ENCODE data around the gene PLK5.
"Not testable (repeated sequence)": the region's sequence is repeated elsewhere in the genome, so short reads cannot be mapped to it uniquely, and the experiment has no call there.

Gene PLK5

DNA sequence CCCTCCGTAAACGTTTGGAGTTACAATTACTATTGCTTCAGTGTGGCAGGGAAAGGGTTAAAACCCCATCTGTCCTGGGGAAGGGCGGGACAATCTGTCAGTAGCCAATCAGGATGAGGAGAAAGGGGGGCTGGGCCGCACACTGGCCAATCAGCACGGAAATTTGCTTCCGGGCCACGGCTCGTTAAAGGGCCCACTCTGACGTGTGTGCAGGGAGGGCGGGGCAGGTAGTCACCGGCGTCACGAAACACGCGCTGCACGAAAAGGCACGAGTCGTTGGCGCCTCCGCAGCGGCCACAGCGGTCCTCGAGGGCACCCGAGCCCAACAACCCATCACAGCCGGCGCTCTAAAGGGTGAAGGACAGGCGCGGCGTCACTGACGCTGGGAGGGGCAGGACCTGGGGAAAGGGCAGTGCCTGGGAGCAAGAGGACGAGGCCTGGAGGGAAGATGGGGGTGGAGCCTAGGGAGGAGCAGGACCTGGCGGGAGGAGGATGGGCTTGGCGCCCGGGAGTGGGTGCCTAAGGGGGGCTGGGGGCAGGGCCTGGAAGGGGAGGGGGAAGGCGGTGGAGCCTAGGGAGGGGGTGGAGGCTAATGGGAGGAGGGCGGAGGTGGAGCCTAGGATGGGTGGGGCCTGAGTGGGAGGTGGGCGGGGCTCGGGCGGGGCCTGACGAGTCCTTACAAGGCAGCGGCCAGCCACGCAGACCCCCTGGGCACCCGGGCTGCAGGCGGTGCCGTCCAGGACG is 15.9 kb upstream of the PLK5 start:
- peak; percentile 82 for DNase-seq (ENCODE audit: low read depth)

DNA sequence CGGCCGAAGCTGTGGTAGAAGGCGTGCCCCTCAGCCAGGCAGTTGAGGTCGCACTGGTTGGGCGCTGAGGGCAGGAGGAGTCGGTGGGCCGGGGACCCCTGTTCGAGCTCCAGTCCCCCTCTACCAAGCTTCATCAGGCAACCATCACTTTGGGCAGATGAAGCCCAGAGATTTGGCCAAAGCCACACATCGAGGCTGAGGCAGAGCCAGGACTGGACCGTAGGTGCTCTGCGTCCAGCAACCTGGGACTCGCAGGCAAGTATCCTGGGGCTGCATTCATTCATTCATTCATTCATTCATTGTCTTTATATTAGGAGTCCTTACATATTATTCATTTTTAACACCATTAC is 15.4 kb upstream of the PLK5 start:
- no peak for DNase-seq (ENCODE audit: low read depth)

DNA sequence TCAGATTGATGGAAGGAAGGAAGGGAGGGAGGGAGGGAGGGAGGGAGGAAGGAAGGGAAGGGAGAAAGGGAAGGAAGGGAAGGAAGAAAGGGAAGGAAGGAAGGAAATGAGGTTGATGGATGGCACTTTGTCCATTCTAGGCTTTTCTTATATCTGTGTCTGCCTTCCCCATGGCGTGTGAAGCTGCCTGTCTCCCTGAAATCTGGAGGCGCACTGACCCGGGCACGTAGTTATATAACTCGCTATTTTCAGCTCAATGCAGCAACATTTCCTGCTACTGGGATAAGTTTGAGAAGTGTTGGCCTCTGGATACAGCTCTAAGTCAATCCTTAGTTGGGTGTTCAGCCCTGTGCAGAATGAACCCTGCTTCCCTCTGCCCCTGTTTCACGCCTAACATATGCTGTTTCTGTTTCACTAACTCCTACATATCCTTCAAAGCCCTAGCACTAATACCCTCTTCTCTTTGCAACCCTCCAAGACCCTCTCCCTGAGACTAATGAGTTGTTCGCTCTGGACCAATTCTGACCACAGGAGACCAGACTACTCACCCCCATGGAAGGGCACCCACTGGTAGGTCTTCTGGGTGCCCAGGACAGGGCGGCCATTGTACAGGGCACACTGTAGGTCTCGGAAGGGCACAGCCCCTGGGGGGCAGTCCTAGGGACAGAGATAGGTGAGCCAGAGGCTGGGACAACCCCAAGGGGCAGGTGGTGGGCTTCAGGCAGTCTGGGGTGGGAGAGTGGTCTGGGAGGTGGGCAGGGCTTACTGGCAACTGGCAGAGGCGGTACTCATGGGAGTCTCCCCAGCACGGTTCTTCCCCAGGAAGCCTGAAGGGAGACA is 14.1 kb upstream of the PLK5 start:
- DNase-seq (ENCODE audit: low read depth): no peak

DNA sequence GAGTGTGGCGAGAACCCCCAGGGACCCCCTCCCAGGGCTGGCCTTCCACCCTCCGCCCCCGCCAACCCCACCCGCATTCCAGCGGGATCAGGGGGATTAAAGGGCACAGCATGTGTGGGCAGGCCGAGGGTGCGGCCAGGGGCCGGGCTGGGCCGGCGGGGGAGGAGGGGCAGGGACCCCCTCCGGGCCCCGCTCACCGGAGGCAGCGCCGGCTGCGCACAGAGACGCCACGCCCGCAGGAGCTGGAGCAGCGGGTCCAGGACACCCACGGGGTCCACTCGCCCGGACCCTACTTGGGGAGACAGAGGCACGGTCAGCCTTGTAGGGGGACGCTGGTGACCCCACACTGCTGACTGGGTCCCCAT is 13.5 kb upstream of the PLK5 start:
- no peak for DNase-seq (ENCODE audit: low read depth)

DNA sequence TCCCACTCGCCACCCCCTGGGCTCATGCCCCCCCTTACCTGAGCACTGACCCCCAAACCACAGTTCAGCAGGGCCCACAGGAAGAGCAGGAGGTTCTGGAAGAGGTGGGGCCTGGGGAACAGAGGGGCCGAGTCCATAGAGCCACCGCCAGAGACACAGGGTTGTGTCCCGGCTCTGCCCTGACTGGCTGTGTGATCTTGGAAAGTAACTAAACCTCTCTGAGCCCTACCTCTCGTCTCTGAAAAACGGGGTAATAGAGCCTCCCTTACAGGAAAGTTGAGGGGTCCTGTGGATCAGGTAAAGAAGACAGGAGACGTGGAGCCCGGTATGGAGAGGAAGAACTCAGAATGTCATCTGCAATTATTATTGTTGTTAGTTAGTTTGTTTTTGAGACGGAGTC is 13.1 kb upstream of the PLK5 start:
- no peak for DNase-seq (ENCODE audit: low read depth)

DNA sequence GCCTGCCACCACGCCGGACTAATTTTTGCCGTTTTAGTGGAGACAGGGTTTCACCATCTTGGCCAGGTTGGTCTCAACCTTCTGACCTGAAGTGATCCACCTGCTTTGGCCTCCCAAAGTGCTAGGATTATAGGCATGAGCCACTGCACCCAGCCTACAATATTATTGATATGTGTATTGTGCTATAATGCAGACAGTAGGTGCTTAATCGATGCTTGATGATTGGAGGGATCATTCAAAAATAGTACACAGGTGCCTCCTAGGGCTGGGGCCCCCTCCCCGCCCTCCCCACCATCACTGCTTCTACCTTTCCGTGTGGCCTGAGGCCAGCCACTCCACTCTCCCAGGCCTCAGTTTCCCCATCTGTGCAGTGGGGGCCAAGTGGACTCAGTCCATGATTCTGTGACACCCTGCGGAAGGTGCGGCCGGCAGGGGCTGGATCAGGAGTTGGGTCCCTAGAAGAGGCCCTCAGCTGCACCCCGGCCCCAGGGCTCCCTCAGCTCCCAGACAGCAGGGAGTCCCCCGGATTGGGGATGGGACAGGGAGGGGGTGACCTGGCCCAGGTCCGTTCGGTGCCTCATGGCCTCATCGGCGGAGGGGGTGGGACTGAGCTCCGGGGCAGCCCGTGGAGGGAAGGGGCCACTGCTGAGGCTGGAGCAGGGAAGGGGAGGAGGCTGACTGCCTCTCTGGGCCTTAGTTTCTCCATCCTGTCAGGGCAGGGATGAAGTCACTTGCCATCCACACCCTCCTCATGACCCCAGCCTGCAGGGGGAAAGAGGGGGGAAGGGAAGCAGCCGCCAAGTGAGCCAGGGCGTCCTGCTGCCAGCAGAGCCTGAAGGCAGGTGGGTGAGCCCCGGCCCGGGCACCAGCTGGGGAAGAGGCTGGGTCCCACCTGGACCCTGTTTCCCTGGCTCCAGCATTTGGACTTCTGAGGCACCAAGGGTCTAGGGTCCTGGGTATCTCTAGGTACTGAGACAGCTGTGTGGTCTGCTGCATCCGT is 12.3 kb upstream of the PLK5 start:
- no peak for DNase-seq (ENCODE audit: low read depth)

DNA sequence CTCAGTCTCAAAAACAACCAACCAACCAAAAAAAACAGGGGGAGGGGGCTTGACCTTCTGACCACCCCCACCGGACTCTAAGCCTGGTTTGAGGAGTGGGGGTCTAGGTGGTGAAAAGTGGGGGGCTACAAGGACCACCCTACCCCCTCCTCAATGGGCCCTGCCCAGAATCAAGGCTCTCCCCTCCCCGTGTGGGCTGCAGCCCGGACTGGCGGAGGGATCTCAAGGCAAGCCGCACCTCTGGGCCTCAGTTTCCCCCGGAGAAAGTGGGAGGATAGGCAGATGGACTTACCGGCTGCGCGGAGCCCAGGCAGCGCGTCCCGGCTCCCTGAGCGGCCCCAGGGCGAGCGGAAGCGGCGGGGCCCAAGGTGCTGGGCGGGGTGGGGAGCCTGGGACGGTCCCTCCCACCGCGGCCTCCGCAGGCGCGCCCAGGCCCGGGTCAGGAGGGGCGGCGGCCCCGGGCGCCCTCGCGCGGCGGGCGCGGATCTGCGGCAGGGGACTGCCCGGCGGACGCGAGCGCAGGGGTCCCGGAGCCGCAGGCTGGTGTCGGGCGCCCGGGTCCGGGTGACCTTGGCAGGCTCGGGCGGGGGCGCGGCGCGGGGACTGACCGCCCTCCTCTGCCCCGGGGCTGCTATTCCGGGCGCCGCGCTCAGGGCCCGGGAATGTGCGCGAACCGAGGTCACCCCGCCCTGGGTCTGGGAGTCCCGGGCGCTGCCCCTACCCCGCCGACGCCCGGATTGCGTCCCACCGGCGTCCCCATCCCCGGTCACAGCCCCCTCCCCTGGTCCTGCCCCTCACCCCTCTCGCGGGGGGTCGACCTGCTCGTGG is 11.0 kb upstream of the PLK5 start, which contains the start of gene ADAMTSL5:
TSS of gene ADAMTSL5 (minus strand) at position 349 of the 828 bp plus-strand sequence. CDS start 2,076 bp downstream, outside the sequence.
- peak; percentile 66 for DNase-seq (ENCODE audit: low read depth)

DNA sequence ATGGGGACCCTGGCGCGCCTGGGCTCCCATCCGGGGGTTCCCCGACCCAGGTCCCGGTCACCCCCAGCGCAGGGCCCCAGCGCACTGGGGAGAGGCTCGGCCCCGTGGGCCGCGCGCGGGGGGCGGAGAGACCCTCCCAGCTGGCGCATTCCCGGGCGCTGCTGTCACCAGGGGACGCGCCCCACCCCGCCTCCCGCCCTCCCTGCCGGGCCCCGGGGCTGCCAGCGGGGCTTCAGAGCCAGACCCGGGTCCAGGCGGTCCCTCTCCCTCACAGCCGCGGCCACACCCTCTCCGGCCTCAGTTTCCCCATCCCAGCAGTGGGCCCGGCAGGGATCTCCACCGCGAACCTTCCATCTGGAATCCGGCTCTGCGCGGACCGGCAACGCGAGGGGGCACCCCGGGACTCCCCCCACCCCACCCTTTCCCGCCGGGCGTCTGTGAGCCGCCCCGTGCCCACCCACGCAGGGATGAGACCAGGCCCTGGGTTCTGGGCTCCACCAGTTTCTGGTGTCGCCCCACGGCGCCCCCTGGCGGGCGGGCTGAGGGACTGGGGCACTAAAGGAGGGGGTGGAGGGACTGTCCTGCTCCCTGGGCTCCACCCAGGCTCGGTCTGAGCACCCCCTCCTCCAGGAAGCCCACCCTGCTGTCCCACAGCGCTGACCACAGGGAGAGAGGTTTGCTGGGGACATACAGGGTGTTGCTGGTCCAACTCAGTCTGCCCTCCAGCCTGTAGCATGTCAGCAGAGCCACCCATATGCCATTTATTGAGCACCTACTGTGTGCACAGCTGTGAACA is 10.2 kb upstream of the PLK5 start:
- peak; percentile 41 for DNase-seq (ENCODE audit: low read depth)

DNA sequence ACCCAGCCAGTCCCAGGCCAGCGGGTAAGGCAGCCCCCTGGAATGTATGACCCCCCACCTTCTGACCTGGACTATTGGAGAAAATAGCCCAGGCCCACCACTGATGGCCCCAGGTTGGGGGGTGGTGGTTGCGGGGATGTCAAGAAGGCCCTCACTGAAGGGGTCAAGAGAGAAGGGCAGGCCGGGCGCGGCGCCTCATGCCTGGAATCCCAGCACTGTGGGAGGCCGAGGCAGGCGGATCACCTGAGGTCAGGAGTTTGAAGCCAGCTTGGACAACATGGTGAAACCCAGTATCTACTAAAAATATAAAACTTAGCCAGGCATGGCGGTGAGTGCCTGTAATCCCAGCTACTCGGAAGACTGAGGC is 9.6 kb upstream of the PLK5 start:
- no peak for DNase-seq (ENCODE audit: low read depth)

DNA sequence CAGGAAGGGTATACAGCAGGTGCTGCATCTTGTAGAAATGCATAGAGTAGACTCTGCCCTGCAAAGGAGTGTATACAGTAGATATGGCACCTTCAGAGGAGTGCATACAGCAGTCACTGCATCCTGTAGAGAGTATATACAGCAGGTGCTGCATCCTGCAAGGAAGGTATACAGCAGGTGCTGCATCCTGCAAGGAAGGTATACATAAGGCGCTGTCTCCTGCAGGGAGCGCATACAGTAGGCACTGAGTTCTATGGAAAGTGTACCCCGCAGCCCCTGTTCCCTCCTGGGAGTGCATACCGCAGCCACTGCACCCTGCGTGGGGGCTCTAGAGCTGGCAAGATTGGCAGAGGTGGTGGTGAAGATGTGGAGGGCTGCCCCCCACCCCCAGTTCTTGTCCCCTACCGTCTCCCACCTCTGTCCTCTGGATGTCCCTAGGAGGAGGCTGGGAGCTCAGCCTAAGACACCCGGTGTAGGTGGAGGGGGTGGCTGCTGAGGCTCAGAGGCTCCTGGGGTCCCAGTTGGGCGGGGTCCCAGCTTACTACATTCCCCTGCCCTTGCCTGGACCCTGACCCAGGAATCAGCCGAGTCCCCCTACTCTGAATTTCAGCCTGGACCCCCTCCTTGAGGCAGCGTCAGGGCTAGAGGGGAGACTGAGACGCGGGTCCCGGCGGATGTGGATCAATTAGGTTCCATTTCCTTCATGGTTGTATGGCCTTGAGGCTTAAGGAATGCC is 8.7 kb upstream of the PLK5 start:
- no peak for DNase-seq (ENCODE audit: low read depth)

DNA sequence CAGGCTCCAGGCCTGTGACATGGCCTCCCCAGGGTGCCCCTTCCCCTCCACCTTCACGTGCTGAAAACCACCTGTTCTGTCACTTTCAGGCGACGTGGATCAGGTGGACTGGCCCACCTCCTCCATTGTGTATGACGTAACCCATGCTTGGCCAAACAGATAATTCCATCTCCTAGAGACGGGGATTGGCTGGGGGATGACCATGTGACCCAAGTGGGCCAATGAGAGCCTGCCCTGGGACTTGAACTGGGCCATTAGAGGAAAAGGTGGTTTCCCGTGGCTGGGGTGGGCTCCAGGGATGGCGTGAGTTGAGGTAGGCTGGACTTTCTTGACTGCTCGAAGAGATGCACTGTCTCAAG is 7.5 kb upstream of the PLK5 start:
- DNase-seq (ENCODE audit: low read depth): no peak

DNA sequence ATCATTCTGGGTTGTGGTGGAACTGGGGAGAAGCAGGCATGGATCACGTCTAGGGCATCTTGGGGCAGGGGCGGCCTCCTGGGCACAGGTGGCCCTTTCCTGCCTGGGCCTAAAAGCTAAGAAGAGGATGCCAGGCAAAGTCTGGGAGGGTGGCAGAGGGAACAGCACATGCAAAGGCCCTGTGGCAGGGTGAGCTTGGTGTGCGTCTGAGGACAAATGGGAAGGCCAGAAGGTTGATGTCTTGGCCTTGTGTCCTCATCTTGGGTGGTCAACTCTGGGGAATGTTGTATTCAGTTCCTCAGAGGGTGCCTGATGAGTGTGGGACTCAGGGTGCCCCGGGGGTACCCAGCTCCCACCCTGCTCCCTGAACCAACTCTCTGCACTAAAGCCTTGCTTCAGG is 5.4 kb upstream of the PLK5 start:
- no peak for DNase-seq (ENCODE audit: low read depth)

DNA sequence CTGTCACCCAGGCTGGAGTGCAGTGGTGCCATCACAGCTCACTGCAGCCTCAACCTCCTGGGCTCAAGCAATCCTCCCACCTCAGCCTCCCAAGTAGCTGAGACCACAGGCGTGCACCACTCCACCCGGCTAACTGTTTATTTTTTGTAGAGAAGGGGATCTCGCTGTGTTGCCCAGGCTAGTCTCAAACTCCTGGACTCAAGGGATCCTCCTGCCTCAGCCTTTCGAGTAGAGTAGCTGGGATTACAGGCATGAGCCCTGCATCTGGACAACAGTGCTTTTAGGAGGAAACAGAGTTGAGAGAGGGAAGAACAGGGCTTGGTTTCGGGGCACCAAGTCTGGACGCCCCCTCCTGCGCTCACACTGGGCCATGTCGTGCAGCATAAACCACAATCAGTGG is 4.1 kb upstream of the PLK5 start:
- DNase-seq (ENCODE audit: low read depth): not testable (repeated sequence)

DNA sequence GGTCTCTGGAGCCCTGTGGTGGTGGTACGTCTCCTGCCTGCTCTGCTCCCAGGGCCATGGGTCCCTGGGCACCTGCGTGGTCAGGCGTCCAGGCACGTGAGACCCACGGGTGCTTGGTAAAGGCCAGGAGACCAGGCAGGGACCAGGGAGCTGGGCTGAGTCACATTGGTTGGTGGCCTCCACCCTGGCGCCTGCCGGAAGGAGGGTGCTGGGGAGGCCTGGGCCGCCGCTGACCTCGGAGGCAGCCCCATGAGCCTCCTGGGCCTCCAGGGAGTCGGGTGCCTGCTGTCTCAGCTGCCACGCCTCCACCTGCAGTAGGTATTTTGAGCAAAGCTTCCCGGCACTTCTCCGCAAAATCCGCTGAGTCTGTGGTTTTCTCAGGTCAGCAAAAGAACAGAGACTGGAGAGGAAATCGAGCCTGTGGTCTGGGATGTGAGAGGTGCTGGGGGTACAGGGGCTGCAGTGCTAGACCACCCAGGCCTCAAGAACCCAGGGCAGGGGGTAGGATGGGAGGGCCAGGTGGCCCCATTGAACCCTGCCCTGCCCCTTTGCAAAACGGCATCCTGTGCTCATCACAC is 3.6 kb upstream of the PLK5 start:
- no peak for DNase-seq (ENCODE audit: low read depth)

DNA sequence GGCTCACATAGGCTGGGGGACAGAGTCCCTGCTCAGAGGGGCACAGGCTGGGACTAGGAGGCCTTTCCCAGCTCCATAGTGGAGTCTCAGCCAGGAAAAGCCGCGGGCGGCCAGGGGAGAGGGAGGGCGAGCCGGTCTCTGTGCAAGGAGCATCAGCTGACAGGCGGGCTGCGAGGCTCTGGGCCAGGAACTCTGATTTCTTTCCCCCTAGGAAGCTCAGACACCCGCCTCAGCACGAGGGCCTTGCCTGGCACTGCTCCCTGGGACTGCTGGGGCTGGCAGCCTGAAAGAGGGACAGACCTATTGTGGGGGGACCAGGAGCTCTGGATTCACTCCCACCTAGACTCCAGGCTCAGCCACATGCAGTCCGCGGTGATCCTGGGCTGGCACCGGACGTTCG is 2.2 kb upstream of the PLK5 start:
- no peak for DNase-seq (ENCODE audit: low read depth)

DNA sequence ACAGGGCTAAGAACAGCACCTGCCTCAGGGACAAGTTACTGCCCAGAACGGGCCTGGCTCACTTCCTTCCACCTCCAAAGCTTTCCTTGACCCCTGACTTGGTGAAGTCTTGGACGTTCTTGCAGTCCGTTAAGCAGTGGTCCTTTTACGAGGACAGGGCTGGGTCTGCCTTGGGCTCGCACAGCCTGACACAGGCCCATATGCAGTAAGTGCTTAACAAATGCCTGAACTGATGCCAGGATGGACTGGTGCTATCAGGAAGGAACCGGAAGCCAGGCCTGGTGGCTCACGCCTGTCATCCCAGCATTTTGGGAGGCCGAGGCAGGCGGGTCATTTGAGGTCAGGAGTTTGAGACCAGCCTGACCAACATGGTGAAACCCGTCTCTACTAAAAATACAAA is 1.8 kb upstream of the PLK5 start:
- DNase-seq (ENCODE audit: low read depth): no peak

DNA sequence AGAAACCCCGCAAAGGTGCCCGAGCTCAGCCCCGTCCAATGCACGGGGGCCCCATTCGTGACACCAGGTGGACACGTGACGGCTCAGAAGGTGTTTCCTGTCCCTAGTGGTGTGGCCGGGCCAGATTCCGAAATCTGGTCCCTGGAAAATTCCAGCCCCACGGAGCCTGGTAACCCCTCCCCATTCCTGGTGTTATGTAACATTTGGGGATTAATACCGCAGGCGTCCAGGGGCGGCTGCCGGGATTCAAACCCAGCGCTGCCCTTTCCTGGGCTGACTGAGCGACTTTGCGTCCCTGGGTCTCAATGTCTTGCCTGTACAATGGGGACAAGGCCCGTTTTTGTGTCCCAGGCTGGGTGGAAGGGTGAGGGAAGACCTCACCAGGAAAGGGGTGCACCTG is 1.0 kb upstream of the PLK5 start:
- DNase-seq (ENCODE audit: low read depth): no peak

DNA sequence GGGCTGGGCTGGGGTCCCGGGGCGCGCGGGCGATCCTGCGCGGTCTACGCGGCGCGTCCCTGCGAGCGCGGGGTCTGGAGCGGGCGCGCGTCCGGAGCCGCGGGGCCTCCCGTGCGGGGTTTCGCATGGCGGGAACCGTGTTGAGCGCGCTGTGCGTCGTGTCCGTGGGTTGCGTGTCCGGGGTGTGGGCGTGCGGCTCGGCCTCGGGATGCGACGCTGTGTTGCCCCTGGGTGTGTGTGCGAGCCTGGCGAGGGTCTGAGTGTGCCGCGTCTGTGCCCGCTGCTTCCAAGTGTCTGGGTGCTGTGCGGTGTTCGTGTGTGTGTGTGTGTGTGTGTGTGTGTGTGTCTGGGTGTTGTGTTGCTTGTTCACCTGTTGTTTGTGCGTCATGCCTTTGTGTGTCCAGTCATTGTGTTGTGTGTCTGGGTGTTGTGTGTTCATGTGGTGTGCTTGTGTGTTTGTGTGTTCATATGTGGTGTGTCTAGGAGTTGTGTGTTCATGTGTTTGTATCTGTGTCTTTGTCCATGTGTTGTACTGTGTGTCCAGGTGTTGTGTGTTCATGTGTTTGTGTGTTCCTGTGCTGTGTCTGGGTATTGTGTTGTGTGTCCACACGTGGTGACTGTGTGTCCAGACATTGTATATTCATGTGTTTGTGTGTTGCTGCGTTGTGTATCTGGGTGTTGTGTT is 552 bp downstream of the PLK5 start:
- DNase-seq (ENCODE audit: low read depth): no peak

DNA sequence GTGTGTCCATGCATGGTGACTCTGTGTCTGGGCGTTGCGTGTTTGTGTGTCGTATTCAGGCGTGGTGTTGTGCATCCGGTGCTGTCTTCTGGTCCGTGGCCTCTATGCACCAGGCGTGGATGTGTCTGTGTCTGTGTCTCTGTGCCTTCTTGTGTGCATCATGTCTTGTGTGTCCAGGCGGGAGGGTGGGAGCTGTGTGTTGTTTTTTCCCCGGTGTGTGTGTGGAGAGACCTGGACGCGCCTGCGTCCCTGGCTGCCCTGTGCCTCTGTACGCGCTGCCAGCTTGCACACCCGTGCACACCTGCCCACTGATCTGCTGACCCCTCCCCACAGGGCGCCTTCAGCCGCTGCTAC is 1.1 kb downstream of the PLK5 start:
- no peak for DNase-seq (ENCODE audit: low read depth)

All from stimulated activated CD8-positive, alpha-beta memory T cell treated with anti-CD3 and anti-CD28 coated beads, Interleukin-4, amount 100 ng/mL, for 24 hours (primary cell).